Measurements from ENCODE around the gene COX6A2.

Gene COX6A2

GRCh38 chr16:31409433-31409832, 18.7 kb downstream of the COX6A2 start:
- DNase-seq (ENCODE audit: low spot score) = peak; percentile 52

- no peak for DNase-seq (ENCODE audit: low spot score)
Measured at GRCh38 chr16:31407406-31407805, 20.8 kb downstream of the COX6A2 start.

GRCh38 chr16:31404353-31405064, 23.7 kb downstream of the COX6A2 start:
- DNase-seq (ENCODE audit: low spot score) = peak; percentile 55

GRCh38 chr16:31403590-31404352, 24.4 kb downstream of the COX6A2 start:
- DNase-seq (ENCODE audit: low spot score) = no peak

GRCh38 chr16:31402687-31403086, 25.5 kb downstream of the COX6A2 start:
- DNase-seq (ENCODE audit: low spot score) = no peak

- no peak for DNase-seq (ENCODE audit: low spot score)
Measured at GRCh38 chr16:31401436-31401835, 26.7 kb downstream of the COX6A2 start.

- DNase-seq (ENCODE audit: low spot score) = no peak
Measured at GRCh38 chr16:31400191-31400590, 28.0 kb downstream of the COX6A2 start.

GRCh38 chr16:31397701-31398100, 30.5 kb downstream of the COX6A2 start:
- DNase-seq (ENCODE audit: low spot score) = no peak

- DNase-seq (ENCODE audit: low spot score) = no peak
Measured at GRCh38 chr16:31397096-31397660, 31.0 kb downstream of the COX6A2 start.

GRCh38 chr16:31395647-31396046, 32.5 kb downstream of the COX6A2 start:
- DNase-seq (ENCODE audit: low spot score) = no peak

- DNase-seq (ENCODE audit: low spot score) = no peak
Measured at GRCh38 chr16:31393056-31393455, 35.1 kb downstream of the COX6A2 start, which contains the start of gene ITGAD. Gene ITGAD (plus strand): TSS chr16:31393335. CDS start chr16:31393361, 26 bp downstream.

- no peak for DNase-seq (ENCODE audit: low spot score)
Measured at GRCh38 chr16:31390504-31391041, 37.6 kb downstream of the COX6A2 start.

- no peak for DNase-seq (ENCODE audit: low spot score)
Measured at GRCh38 chr16:31388535-31388934, 39.6 kb downstream of the COX6A2 start.

- DNase-seq (ENCODE audit: low spot score) = peak; percentile 55
Measured at GRCh38 chr16:31386157-31386984, 41.8 kb downstream of the COX6A2 start.

GRCh38 chr16:31385680-31386079, 42.5 kb downstream of the COX6A2 start:
- DNase-seq (ENCODE audit: low spot score) = no peak

GRCh38 chr16:31382485-31383161, 45.5 kb downstream of the COX6A2 start:
- DNase-seq (ENCODE audit: low spot score) = peak; percentile 68

- no peak for DNase-seq (ENCODE audit: low spot score)
Measured at GRCh38 chr16:31380201-31380600, 48.0 kb downstream of the COX6A2 start.

Data from hepatic stellate cell (primary cell).